RPMI7951 (cell line): Measurements from ENCODE around the gene OR2K2. TPM values are rescaled to one million over a fixed set of nuclear protein-coding genes. Genes with fewer than 3 reads are reported as not detected.
"Not testable (repeated sequence)": the region's sequence is repeated elsewhere in the genome, so short reads cannot be mapped to it uniquely, and the experiment has no call there.

Source experiments
- DNase-seq: peaks from one replicate; pipeline ENCODE4 v3.0.0-alpha.2; 2012; ENCODE audit warnings: low read depth
- total RNA-seq: library from RNA; depleted of rRNA; stranded (reverse); fragments of >200 nt; shearing (Covaris generic); gene quantifications from 2 replicates; pipeline ENCODE4 v1.2.3, GENCODE V29; 2014; rRNA removed

OR2K2 gene
- total RNA-seq: not detected in 2 replicates

GRCh38 chr9:111330124-111330523, at the start of gene OR2K2:
TSS of gene OR2K2 (minus strand) at chr9:111330224. CDS start at chr9:111328433, 1,791 bp downstream.
- DNase-seq: no peak

DNA sequence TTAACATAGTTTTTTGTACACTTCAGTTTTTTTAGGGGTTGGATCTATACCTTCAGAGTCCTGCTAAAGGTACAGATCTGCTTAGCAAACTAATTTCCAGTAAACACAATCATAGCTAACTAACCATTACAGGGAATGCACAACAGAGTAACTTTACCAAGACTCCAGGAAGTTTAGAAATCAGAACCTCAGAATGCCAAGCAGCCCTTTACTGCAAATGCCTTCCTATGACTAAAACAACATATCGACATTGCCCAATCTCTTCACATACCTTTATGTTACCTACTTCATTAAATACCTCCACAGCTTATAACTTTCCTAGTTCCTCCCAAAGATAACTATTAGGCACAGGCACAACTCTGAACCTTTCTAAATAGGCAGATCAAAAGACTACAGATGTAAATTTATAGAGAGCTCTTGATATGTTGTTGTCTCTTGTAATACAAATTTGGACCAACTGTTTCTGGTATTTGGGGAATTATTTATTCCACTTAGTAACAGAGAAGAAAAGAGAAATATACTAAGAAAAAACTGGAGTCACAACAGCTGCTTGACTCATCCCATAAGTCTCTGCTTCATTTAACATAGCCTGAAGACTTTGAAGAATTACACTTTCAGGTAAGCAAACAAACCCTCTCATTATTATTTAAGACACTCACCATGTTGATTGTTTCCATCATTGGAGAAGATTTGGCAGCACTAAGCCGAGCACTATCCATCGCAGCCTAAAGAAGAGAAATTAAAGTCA, 46.0 kb upstream of the OR2K2 start:
- DNase-seq: no peak

DNA sequence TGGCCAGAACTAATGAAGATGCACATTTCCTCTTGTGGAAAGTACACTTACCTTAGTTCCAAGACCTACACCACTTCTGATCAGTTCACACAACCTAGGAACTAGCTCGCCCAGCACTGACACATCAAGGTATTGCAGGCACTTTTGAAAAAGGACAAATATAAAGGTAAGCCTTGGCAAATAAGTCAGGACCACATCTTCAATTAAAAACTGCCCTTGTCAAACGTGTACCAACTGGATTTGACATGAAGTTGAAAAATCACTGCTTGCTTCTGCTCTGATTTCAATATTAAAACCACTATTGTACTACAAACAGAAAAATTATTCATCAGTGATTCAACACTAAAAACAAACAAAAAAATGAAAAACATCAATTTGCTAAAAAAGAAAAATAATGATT, 45.0 kb upstream of the OR2K2 start:
- DNase-seq: no peak

GRCh38 chr9:111372297-111372696, 42.3 kb upstream of the OR2K2 start:
- DNase-seq: no peak

DNA sequence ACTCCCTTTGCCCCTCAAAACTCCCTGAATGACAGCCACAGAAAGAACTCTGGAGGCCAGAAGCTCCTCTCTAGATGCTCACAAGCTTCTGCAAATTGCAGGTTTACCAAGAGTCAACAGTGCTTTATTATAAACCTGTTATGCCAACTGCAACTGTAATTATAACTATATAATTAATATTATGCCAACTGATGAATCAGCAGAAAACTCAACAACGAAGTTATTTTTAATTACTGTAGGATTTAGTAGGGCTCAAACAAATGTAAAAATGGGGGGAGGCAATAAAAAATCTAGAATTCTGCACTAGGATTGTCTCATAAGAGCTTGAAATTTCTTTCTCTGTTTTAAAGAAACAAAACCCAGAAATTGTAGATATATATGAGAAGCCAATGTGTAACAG, 37.0 kb upstream of the OR2K2 start:
- no peak for DNase-seq

- no peak for DNase-seq
These were observed 32.5 kb upstream of the OR2K2 start for GRCh38 chr9:111362526-111362925.

DNA sequence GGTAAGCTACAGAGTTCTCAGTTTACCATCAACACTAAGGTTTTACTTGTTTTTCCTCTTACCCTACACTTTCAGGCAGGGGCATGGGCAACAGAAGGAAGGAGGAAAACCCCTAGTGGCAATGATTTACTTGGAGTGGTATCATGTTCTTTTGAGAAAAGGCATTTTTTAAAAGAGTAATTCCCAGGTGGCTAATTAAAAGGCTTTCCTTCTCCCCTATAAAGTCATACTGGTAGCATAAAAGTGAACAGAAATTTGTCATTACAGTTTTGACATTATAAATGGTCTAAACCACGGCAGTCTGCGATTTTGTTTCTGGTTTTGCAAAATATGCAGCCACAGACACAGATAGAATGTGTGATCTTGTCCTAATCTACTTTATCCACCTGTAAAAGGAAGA, 30.9 kb upstream of the OR2K2 start:
- DNase-seq: no peak

GRCh38 chr9:111356481-111357244, 26.6 kb upstream of the OR2K2 start:
- DNase-seq: peak; percentile 96

DNA sequence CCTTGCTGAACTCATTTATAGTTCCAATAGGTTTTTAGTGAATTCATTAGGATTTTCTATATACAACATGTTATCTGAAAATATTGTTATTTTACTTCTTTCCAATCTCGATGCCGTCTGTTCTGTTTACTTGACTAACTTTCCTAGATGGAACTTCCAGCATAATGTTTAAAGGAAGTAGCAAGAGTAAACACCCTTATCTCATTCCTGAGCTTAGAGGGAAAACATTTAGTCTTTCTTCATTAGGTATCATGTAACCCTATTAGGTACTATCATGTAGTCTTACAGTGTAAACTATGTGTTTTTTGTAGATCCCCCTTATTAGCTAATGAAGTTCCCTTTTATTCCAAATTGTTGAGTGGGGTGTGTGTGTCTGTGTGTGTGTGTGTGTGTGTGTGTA, 22.5 kb upstream of the OR2K2 start:
- DNase-seq: no peak

- DNase-seq: no peak
These were observed 20.5 kb upstream of the OR2K2 start for GRCh38 chr9:111350556-111350955.

DNA sequence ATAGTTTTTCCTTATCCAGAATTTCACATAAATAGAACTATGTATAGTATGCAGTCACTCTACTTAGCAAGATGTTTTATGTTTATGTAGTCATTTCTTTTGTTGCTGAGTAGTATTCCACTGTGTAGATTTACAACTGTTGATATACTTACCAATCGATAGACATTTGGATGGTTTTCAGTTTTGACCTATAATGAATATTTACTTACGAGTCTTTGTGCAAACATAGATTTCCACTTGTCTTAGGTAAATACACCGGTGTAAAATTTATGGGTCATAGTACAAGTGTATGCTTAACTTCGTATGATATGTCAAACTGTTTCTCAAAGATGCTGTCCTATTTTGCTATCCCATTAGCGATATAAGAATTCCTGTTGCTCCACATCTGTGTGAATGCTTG, 19.7 kb upstream of the OR2K2 start:
- no peak for DNase-seq

DNA sequence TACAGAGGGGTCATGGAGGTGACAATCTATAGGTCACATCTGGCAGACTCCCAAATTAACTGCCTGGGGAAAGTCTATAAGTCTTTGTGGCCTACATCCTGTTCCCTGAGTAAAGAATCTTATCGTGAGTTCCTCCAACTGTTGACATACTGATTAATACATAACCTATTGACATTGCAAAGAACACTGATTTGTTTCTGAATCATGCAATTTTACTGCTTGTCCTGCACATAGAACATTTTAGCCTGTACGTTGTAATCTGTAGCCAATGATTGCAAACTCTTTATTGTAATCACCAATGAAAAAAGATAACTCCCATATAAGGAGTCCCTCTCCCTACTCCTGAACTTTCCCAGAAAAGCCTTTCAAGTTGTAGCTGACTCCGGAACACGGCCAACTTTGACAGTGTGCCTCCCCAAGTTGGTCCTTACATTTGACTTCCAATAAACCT, 18.8 kb upstream of the OR2K2 start:
- DNase-seq: no peak

- DNase-seq: peak; percentile 8
These were observed 4.4 kb upstream of the OR2K2 start for GRCh38 chr9:111334318-111334863.

- DNase-seq: no peak
These were observed 9.4 kb downstream of the OR2K2 start for GRCh38 chr9:111320631-111321030.

DNA sequence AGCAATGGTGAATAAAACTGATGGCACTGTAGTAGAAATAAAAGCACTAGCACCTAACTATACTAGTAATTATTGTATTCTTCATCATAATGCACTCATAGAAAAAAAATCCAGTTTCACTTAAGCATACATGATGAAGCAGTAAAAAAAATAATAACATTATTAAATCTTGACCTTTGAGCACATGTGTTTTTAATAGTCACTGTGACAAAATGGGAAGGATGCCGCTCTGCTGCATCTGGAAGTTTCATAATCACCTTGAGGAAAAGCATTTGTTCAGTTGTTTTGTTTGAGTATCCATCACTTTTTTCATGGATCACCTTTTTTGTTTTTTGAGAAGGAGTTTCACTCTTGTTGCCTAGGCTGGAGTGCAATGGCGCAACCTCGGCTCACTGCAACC, 13.2 kb downstream of the OR2K2 start:
- DNase-seq: no peak

DNA sequence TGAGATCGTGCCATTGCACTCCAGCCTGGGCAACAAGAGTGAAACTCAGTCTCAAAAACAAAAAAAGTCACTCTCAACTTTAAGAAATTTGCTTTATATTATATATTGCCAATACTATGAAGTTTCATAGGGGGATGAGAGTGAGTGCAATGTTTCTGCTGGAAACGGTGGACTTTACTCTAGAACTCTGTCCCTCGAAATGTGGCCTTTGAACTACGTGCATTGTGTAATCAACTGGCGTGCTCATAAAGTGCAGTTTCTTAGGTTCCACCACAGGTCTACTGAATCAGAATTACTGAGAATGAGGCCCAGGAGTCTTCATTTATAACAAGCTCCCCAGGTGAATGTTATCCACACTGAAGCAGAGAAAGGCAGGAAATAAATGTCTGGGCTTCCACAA, 24.1 kb downstream of the OR2K2 start:
- DNase-seq: no peak

- not testable (repeated sequence) for DNase-seq
These were observed 26.0 kb downstream of the OR2K2 start for GRCh38 chr9:111304000-111304399.

- peak; percentile 45 for DNase-seq
These were observed 28.8 kb downstream of the OR2K2 start for GRCh38 chr9:111301195-111301594.

DNA sequence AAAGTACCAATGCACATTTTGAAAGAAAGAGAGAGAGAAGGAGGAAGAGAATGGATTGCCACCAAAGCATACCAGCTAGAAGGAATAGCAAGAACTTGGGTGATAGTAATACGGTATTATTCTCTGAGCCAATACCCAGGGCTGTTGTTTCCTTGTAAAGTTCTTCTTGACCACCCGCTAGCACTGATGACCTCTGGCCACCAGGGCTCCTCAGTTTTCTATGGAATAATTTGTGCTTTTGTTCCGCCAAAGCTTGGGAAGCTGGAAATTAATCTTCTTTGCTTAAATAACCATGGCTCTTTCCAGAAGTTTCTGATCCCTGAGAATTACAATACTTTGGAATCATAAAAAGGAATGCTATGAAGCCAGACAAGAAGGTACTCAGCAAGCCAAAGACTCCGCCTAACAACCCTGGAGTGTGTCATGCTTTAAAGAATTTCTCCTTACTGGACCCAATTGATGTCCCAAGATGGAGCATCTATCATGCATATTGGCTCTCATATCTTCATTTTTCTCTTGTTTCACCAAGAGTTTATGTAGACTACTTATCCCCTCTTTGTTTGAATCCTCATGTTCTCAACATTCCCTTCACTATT, 29.8 kb downstream of the OR2K2 start:
- peak; percentile 18 for DNase-seq

- not testable (repeated sequence) for DNase-seq
These were observed 30.4 kb downstream of the OR2K2 start for GRCh38 chr9:111299599-111299966.

GRCh38 chr9:111298731-111299598, 31.1 kb downstream of the OR2K2 start:
- peak; percentile 74 for DNase-seq
